ENCODE results near the gene GON4L. TPM values are rescaled to one million over a fixed set of nuclear protein-coding genes. Genes with fewer than 3 reads are reported as not detected.
"Not testable (repeated sequence)": the region's sequence is repeated elsewhere in the genome, so short reads cannot be mapped to it uniquely, and the experiment has no call there.

Gene GON4L
- total RNA-seq, 1 donor from 2014 or later, result 22.7 TPM

DNA sequence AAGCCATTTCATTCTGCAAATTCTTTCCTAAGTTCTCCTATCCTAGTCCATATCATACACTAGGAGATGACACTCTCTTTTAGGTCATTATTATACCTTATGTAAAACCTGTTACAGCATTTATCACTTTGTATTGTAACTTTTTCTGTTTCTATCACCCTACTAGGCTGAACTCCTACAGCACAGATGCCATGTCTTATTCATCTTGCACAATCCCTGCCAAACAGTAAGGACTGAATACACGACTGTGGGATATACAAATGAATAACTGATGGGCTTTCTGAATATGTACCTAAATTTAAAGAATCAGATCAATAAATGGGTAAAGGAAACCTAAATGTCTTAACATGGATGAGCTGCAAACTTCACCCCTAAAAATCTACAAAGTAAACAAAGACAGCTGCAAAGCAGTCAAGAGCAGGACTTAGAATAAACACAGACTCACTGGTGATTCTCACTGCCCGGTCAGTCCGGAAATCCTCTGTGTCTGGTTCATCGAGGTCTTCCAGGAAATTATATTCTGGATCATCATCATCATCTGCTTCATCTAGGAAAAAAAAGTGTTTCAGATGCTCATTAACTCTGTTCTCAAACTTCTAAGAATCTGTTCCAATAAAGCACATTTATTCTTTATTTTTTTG lies 62.3 kb downstream of the GON4L start:
- TF ChIP-seq, protein P1, sequence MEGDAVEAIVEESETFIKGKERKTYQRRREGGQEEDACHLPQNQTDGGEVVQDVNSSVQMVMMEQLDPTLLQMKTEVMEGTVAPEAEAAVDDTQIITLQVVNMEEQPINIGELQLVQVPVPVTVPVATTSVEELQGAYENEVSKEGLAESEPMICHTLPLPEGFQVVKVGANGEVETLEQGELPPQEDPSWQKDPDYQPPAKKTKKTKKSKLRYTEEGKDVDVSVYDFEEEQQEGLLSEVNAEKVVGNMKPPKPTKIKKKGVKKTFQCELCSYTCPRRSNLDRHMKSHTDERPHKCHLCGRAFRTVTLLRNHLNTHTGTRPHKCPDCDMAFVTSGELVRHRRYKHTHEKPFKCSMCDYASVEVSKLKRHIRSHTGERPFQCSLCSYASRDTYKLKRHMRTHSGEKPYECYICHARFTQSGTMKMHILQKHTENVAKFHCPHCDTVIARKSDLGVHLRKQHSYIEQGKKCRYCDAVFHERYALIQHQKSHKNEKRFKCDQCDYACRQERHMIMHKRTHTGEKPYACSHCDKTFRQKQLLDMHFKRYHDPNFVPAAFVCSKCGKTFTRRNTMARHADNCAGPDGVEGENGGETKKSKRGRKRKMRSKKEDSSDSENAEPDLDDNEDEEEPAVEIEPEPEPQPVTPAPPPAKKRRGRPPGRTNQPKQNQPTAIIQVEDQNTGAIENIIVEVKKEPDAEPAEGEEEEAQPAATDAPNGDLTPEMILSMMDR (conservative IDR thresholded peaks at IDR 0.05; ENCODE audit: low read depth, low read length), result no peak
- no peak overlapping the region for H3K4me3 ChIP-seq (ENCODE audit: low read depth, low read length)

DNA sequence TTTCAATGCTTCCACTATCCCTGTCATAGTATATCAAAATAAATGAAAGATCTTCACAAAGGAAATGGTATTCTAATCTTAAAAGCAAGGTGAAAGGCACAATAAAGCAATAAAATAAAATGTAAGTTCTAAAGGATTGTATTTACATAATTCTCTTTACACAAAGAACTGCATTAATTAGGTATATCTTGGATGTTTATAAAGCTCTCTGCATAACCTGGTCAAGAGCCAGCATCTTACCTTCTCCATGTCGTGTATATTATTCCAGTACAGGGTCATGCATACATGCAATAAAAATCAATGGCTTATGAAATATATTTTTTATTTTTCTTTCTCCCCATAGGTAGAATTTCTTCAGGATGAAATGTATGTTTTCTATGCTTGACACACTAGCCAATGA lies 63.8 kb downstream of the GON4L start:
- DNase-seq (ENCODE audit: low read depth), result no peak
- no peak overlapping the region for H3K4me3 ChIP-seq (ENCODE audit: low read depth, low read length)
- TF ChIP-seq, protein P1 (conservative IDR thresholded peaks at IDR 0.05; ENCODE audit: low read depth, low read length), result no peak

More for the DNA sequence above, 62.3 kb downstream of the GON4L start:
- no peak for DNase-seq (ENCODE audit: low read depth)

DNA sequence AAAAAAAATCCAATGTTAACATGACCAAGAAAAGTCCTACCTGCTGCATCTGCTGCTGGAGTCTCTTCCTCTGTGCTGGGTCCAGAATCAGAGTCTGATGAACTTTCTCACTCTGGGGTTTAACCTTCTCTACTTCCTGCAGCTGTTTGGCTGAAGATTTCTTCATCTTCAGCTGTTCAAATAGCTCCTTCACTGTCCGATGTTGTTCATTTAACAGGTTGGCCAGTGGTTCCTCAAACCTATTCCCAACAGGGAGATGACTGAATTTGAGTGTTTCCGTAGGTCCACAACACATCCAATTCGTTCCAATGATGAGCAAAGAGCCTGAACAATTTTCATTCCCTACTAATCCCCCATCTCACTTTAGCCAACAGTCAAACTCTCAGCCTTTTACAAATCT lies 79.4 kb downstream of the GON4L start:
- DNase-seq (ENCODE audit: low read depth), result no peak
- TF ChIP-seq, protein P1 (conservative IDR thresholded peaks at IDR 0.05; ENCODE audit: low read depth, low read length), result no peak
- H3K4me3 ChIP-seq (ENCODE audit: low read depth, low read length), result no peak overlapping the region

DNA sequence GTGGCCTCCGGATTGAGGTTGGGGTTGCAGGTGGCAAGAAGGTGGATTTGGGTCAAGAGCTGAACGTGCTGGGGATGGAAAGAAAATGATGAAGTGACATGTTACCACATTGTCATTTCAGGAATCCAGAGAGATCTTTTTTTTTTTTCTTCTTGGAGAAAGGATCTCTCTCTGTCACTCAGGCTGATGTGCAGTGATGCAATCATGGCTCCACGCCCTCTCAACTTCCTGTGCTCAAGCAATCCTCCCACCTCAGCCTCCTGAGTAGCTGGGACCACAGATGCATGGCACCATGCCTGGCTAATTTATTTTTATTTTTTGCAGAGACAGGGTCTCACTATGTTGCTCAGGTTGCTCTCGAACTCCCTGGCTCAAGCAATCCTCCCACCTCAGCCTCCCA lies 80.6 kb downstream of the GON4L start:
- no peak overlapping the region for H3K4me3 ChIP-seq (ENCODE audit: low read depth, low read length)
- DNase-seq (ENCODE audit: low read depth), result no peak
- TF ChIP-seq, protein P1 (conservative IDR thresholded peaks at IDR 0.05; ENCODE audit: low read depth, low read length), result no peak

DNA sequence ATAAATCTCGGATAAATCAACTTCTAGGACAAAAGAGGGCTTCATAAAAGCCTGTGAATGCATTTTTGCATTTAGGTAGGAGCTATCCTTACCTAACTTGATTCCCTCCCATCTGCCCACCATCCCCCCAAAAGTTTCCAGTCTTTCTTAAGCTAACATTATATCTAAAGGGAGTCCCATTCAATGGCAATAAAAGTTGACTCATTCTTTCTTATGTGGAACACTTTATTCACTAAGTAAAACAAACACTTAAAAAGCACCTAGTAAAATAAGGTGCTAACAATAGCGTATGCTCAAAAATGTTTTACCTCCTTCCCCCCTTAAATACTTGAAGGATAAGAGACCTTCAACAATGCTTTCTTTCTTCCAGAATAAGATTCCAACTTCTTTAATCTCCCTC lies 83.8 kb downstream of the GON4L start:
- H3K4me3 ChIP-seq (ENCODE audit: low read depth, low read length), result no peak overlapping the region
- TF ChIP-seq, protein P1 (conservative IDR thresholded peaks at IDR 0.05; ENCODE audit: low read depth, low read length), result no peak
- no peak for DNase-seq (ENCODE audit: low read depth)

DNA sequence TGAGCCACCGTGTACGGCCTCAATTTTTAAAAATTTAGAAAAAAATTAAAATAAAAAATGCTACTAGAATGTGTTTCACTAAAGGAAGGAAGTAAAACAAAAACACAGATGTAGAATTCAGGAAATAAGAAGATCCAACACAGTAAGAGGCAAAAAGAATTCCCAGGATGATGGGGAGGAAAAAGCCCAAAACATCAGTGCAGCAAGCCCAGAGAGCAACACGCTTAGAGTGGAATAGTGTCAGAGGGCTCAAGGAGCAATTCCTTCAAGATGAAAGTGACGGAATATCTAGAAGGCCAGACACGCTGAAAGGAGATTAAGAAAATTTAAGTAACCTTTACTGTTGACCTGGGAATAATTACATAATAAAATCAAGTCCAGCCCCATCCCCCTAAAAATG lies 87.8 kb downstream of the GON4L start:
- TF ChIP-seq, protein P1 (conservative IDR thresholded peaks at IDR 0.05; ENCODE audit: low read depth, low read length), result no peak
- no peak for DNase-seq (ENCODE audit: low read depth)

DNA sequence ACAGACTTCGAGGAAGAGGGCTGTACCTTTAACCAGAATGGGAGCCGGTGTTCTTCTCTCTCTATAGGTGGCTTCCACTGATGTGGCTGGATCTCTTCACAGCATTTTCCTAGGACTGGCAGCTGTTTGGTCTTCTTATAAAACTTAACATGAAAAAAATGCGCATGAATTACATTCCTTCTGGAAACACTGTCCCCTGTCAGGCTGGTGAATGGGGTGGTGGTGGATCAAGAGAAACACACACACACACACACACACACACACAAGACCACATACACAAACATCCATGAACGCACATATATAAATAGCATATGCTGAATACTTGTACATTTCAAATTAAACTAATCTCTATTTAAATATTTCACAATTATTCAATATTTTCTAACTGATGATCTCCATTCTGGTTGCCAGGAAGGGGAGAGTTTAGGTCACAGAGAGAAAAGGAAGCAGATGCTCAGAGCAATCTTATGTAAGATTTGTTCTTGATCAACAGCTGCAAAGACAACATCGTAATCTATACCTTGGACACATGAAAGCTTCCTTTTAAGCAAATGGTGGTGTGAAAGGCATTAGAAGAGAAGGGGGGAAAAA lies 89.5 kb downstream of the GON4L start:
- H3K4me3 ChIP-seq (ENCODE audit: low read depth, low read length); DNase-seq (ENCODE audit: low read depth): not testable (repeated sequence)

More for the DNA sequence above, 87.8 kb downstream of the GON4L start:
- no peak overlapping the region for H3K4me3 ChIP-seq (ENCODE audit: low read depth, low read length)

DNA sequence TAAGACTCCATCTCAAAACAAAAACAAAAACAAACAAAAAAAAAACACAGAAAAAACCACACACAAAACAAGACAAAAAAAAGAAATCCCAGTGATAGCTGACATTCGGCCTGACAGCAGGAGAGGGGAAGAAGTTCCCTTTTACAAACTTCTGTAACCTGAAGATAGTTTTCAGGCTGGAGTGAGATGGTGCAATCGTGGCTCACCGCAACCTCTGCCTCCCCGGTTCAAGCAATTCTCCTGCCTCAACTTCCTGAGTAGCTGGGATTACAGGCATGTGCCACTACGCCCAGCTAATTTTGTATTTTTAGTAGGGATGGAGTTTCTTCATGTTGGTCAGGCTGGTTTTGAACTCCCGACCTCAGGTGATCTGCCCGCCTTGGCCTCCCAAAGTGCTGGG lies 93.0 kb downstream of the GON4L start:
- H3K4me3 ChIP-seq (ENCODE audit: low read depth, low read length); DNase-seq (ENCODE audit: low read depth): not testable (repeated sequence)

DNA sequence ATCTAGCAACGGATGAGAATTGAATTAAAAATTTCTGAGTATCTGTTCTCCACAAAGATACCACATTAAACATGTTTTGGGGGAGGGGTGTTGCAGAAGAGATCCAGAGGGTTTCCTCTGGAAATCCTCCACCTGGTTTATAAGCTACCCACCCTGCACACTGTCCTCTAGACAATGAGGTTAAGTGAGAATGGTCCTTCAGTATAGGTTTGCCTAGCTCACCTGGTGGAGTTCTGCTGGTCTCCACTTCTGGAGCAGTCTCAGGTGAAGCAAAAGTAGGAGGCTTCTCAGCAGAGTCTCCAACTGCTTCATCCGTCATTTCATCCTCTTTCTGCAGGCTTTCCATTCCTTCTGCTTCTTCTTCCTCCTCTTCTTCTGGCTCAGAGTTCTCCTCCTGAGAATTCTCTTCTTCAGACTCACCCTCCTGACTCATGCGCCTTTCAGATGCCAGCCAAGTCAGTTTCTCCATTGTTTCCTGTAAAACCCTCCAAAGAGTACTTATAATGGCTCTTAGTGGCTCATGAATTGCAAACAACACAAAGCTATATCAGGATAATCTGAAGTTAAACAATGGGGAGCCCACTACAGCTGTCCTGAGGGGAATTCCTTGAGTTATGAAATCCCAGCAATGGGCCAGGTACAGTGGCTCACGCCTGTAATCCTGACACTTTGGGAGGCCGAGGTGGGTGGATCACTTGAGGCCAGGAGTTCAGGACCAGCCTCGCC lies 93.8 kb downstream of the GON4L start:
- H3K4me3 ChIP-seq (ENCODE audit: low read depth, low read length), result not testable (repeated sequence)
- peak; percentile 53 for DNase-seq (ENCODE audit: low read depth)
